IMR-90 (cell line): Measurements from ENCODE around the gene LRP6. TPM values are rescaled to one million over a fixed set of nuclear protein-coding genes. Genes with fewer than 3 reads are reported as not detected.

Source experiments
- ATAC-seq: fragments of 200-7000 bp; cut with Tn5 transposase; 2 replicates; pipeline ENCODE4 v1.9.1; 2020; ENCODE audit warnings: low read depth, mild to moderate bottlenecking, moderate library complexity
- BruUV-seq: library from RNA; stranded (reverse); fragments of 400-500 nt; replicated peaks from 2 replicates; lab custom pipeline; 2021; lab: Mats Ljungman, UMichigan
- CTCF ChIA-PET: fragments of 300-600 bp; formaldehyde crosslinking; extraction: SDS; loops from one replicate; lab custom pipeline; 2021; ENCODE audit warnings: antibody characterized with exemption; lab: Yijun Ruan, JAX
- POLR2A ChIA-PET: fragments of 300-600 bp; sonication (Branson Sonifier 250); formaldehyde crosslinking; loops from one replicate; lab custom pipeline; 2022; ENCODE audit warnings: antibody characterized with exemption; ENCODE audit not compliant: unreplicated experiment; lab: Charles Lee
- DNase-seq: peaks from one replicate; pipeline ENCODE4 v3.0.0; 2013
- H2AFZ ChIP-seq: replicated peaks from 2 replicates; pipeline ENCODE3; 2013; ENCODE audit warnings: low read length, mild to moderate bottlenecking; ENCODE audit not compliant: poor library complexity
- H2AK5ac ChIP-seq: 2 replicates; pipeline ENCODE4 v1.6.1; 2013; ENCODE audit warnings: low read depth, low read length, inconsistent platforms
- H2AK9ac ChIP-seq: replicated peaks from 2 replicates; pipeline ENCODE3; 2013; ENCODE audit warnings: mild to moderate bottlenecking, low read depth, low read length, moderate library complexity; ENCODE audit not compliant: poor library complexity
- H2BK120ac ChIP-seq: 2 replicates; pipeline ENCODE4 v1.6.1; 2013; ENCODE audit warnings: low read depth, low read length, inconsistent platforms
- H2BK15ac ChIP-seq: 3 replicates; pipeline ENCODE4 v1.6.1; 2013; ENCODE audit warnings: low read depth, low read length, inconsistent platforms
- H2BK20ac ChIP-seq: 2 replicates; pipeline ENCODE4 v1.6.1; 2013; ENCODE audit warnings: low read depth, mild to moderate bottlenecking, inconsistent platforms, low read length, moderate library complexity
- H2BK5ac ChIP-seq: 2 replicates; pipeline ENCODE4 v1.6.1; 2013; ENCODE audit warnings: mild to moderate bottlenecking, low read depth, low read length, inconsistent platforms; ENCODE audit not compliant: poor library complexity, severe bottlenecking
- H3K14ac ChIP-seq: replicated peaks from 2 replicates; pipeline ENCODE4 v1.6.1; 2013; ENCODE audit warnings: low read depth, low read length, inconsistent platforms
- H3K18ac ChIP-seq: 2 replicates; pipeline ENCODE4 v1.6.1; 2013; ENCODE audit warnings: low read depth, low read length, control low read depth
- H3K23ac ChIP-seq: 2 replicates; pipeline ENCODE4 v1.6.1; 2013; ENCODE audit warnings: low read depth, low read length, inconsistent platforms
- H3K27ac ChIP-seq: 2 replicates; pipeline ENCODE4 v1.5.1; 2013; ENCODE audit warnings: mild to moderate bottlenecking, control low read depth, low read length; ENCODE audit not compliant: insufficient read depth
- H3K27me3 ChIP-seq: 2 replicates; pipeline ENCODE4 v1.6.1; 2013; ENCODE audit warnings: low read length; ENCODE audit not compliant: control insufficient read depth, insufficient read depth
- H3K36me3 ChIP-seq: 2 replicates; pipeline ENCODE4 v1.6.1; 2013; ENCODE audit warnings: low read length, mixed read lengths; ENCODE audit not compliant: control insufficient read depth, insufficient read depth
- H3K4ac ChIP-seq: 2 replicates; pipeline ENCODE4 v1.6.1; 2013; ENCODE audit warnings: low read depth, low read length, inconsistent platforms
- H3K4me1 ChIP-seq: 2 replicates; pipeline ENCODE4 v1.6.1; 2013; ENCODE audit warnings: low read length, mixed read lengths; ENCODE audit not compliant: control insufficient read depth, insufficient read depth
- H3K4me2 ChIP-seq: 2 replicates; pipeline ENCODE4 v1.6.1; 2013; ENCODE audit warnings: low read depth, mild to moderate bottlenecking, control low read depth, low read length, moderate library complexity
- H3K4me3 ChIP-seq: 2 replicates; pipeline ENCODE4 v1.5.1; 2013; ENCODE audit warnings: low read depth, mild to moderate bottlenecking, control low read depth, low read length, moderate library complexity; ENCODE audit not compliant: insufficient read depth
- H3K56ac ChIP-seq: 2 replicates; pipeline ENCODE4 v1.6.1; 2013; ENCODE audit warnings: low read length, inconsistent platforms; ENCODE audit not compliant: insufficient read depth; ENCODE audit errors: extremely low read depth
- H3K79me1 ChIP-seq, 2 experiments: 2 replicates each; pipeline ENCODE4 v1.6.1; 2013; ENCODE audit warnings: low read length in 2 of 2, inconsistent platforms in 1 of 2, low read depth in 1 of 2
- H3K9ac ChIP-seq: 2 replicates; pipeline ENCODE4 v1.6.1; 2013; ENCODE audit warnings: low read depth, low read length, control low read depth
- H3K9me1 ChIP-seq: 2 replicates; pipeline ENCODE4 v1.6.1; 2013; ENCODE audit warnings: low read length, inconsistent platforms; ENCODE audit not compliant: insufficient read depth
- H3K9me3 ChIP-seq: 2 replicates; pipeline ENCODE4 v1.6.1; 2013; ENCODE audit warnings: low read length; ENCODE audit not compliant: control insufficient read depth, insufficient read depth
- H4K20me1 ChIP-seq: 2 replicates; pipeline ENCODE4 v1.6.1; 2013; ENCODE audit warnings: low read length, inconsistent platforms; ENCODE audit not compliant: insufficient read depth
- H4K5ac ChIP-seq: 2 replicates; pipeline ENCODE4 v1.6.1; 2013; ENCODE audit warnings: mild to moderate bottlenecking, low read depth, low read length, control low read depth
- H4K8ac ChIP-seq, 2 experiments: 2 replicates each; pipeline ENCODE4 v1.6.1; 2013; ENCODE audit warnings: low read depth in 2 of 2, low read length in 2 of 2, control low read depth in 1 of 2, inconsistent platforms in 1 of 2
- H4K91ac ChIP-seq: 2 replicates; pipeline ENCODE4 v1.6.1; 2013; ENCODE audit warnings: low read depth, low read length, inconsistent platforms; ENCODE audit not compliant: insufficient read depth
- BHLHE40 ChIP-seq: fragments of 150-350 bp; IDR thresholded peaks from 2 replicates; pipeline ENCODE4 v1.6.1; 2016; ENCODE audit warnings: mild to moderate bottlenecking, low read depth, low read length
- CEBPB ChIP-seq: IDR thresholded peaks from 2 replicates; pipeline ENCODE4 v1.6.1; 2012; ENCODE audit warnings: low read depth, low read length, improper control_type of control experiment
- CHD1 ChIP-seq: IDR thresholded peaks from 2 replicates; pipeline ENCODE4 v1.6.1; 2012; ENCODE audit warnings: low read depth, low read length, improper control_type of control experiment
- ELK1 ChIP-seq: fragments of 150-350 bp; IDR thresholded peaks from 2 replicates; pipeline ENCODE4 v1.6.1; 2016; ENCODE audit warnings: low read depth, mild to moderate bottlenecking, low read length, moderate library complexity, borderline replicate concordance
- MAZ ChIP-seq: IDR thresholded peaks from 2 replicates; pipeline ENCODE4 v1.6.1; 2012; ENCODE audit warnings: low read depth, mild to moderate bottlenecking, low read length, improper control_type of control experiment, moderate library complexity, borderline replicate concordance
- NFE2L2 ChIP-seq: fragments of 150-350 bp; IDR thresholded peaks from 2 replicates; pipeline ENCODE4 v1.6.1; 2016; ENCODE audit warnings: low read depth, mild to moderate bottlenecking, low read length
- WGBS, 2 experiments: methylation state at CpG; one replicate each; pipeline versions ENCODE4 v1.1.5 to v1.1.7; 2013; ENCODE audit warnings: missing lambda C conversion rate in 2 of 2; ENCODE audit not compliant: insufficient read length in 1 of 2; ENCODE audit errors: extremely low coverage in 2 of 2; 5-methylcytosine and 5-hydroxymethylcytosine counted together
- dilution Hi-C: fragments of 300-500 bp; cut with HindIII; formaldehyde crosslinking; loops from one replicate; pipeline ENCODE4 v1.14.3; 2018; ENCODE audit warnings: low sequenced_read_pairs; ENCODE audit not compliant: unreplicated experiment
- in situ Hi-C: fragments of 300-500 bp; cut with MboI; formaldehyde crosslinking; loops from 3 replicates; pipeline ENCODE4 v1.14.3; 2019; ENCODE audit warnings: low sequenced_read_pairs, inconsistent platforms, mixed read lengths
- intact Hi-C: fragments of 100-400 bp; cut with micrococcal nuclease; formaldehyde crosslinking; loops from 2 replicates; pipeline ENCODE4 v1.10.0; 2022
- polyA plus RNA-seq, 3 experiments: library from polyadenylated mRNA; depleted of rRNA; stranded (reverse); fragments of >200 nt; gene quantifications; 2 replicates each; pipeline ENCODE4 v1.2.3, GENCODE V29; 2012; ENCODE audit warnings: low replicate concordance in 1 of 3
- total RNA-seq: library from RNA; depleted of rRNA; stranded (reverse); fragments of >200 nt; gene quantifications from 2 replicates; pipeline ENCODE4 v1.2.3, GENCODE V29; 2012

The LRP6 gene
- total and polyA plus RNA-seq, 2 of the 4 experiments (the other 2 are of a cell fraction) = 14.2 to 32.1 TPM

- no peak overlapping the region for H2AFZ ChIP-seq
- H3K4me3 ChIP-seq = no peak overlapping the region
- ATAC-seq (no peak), DNase-seq (no peak)
- intact Hi-C loops = no loop called here
- in situ Hi-C loops = no loop called here
- H3K14ac ChIP-seq = no peak overlapping the region
- peaks cover 34% of the 10 kb centered on the region; the same call in 1 of the 2 replicates for H4K20me1 ChIP-seq
- H3K23ac ChIP-seq = no peak overlapping the region
- H2BK120ac ChIP-seq = no peak overlapping the region
- no peak overlapping the region for H3K18ac ChIP-seq
- no peak overlapping the region for H3K27ac ChIP-seq
- no peaks in the 10 kb centered on the region for H3K9me3 ChIP-seq
- TF ChIP-seq NFE2L2 (no peak), BHLHE40 (no peak), ELK1 (no peak), CEBPB (no peak), CHD1 (no peak), MAZ (no peak)
- no peak overlapping the region for H3K9ac ChIP-seq
- H2AK9ac ChIP-seq = no peak overlapping the region
- H3K4ac ChIP-seq = no peak overlapping the region
- dilution Hi-C loops = no loop called here
- no peak overlapping the region for H3K4me2 ChIP-seq
- H4K91ac ChIP-seq = no peak overlapping the region
- H2BK5ac ChIP-seq = no peak overlapping the region
- no TSS peak for BruUV-seq
- no peak overlapping the region for H4K8ac ChIP-seq
- no peak overlapping the region for H3K56ac ChIP-seq
- H2BK15ac ChIP-seq = no peak overlapping the region
- H4K5ac ChIP-seq = no peak overlapping the region
- H2AK5ac ChIP-seq = no peak overlapping the region
- no peak overlapping the region for H2BK20ac ChIP-seq
- CTCF ChIA-PET = interaction anchor here (1.4 kb wide), 1 partner anchor 11 kb away, joined by 3 read pairs; no protein-coding TSS in a partner anchor
- POLR2A ChIA-PET = no interaction called here
- H3K27me3 ChIP-seq = no peaks in the 10 kb centered on the region
- peaks cover 15 to 65% of the 10 kb centered on the region in 2 experiments for H3K79me1 ChIP-seq
- WGBS, 2 experiments = 94% methylated on average over 2 of the region's 12 CpGs; no CpG with 5 or more reads in 1 of the 2 experiments
- H3K9me1 ChIP-seq = peaks cover 5% of the 10 kb centered on the region
- H3K4me1 ChIP-seq = peaks cover 4% of the 10 kb centered on the region
- no peaks in the 10 kb centered on the region; the same call in 1 of the 2 replicates for H3K36me3 ChIP-seq
Observed at GRCh38 chr12:12244341-12244740, 22.5 kb downstream of the LRP6 start.
